ENCODE data around the gene SRPK3. TPM values are rescaled to one million over a fixed set of nuclear protein-coding genes. Genes with fewer than 3 reads are reported as not detected.

SRPK3 gene
- total RNA-seq, 1 donor from 2014 or later: not detected

DNA sequence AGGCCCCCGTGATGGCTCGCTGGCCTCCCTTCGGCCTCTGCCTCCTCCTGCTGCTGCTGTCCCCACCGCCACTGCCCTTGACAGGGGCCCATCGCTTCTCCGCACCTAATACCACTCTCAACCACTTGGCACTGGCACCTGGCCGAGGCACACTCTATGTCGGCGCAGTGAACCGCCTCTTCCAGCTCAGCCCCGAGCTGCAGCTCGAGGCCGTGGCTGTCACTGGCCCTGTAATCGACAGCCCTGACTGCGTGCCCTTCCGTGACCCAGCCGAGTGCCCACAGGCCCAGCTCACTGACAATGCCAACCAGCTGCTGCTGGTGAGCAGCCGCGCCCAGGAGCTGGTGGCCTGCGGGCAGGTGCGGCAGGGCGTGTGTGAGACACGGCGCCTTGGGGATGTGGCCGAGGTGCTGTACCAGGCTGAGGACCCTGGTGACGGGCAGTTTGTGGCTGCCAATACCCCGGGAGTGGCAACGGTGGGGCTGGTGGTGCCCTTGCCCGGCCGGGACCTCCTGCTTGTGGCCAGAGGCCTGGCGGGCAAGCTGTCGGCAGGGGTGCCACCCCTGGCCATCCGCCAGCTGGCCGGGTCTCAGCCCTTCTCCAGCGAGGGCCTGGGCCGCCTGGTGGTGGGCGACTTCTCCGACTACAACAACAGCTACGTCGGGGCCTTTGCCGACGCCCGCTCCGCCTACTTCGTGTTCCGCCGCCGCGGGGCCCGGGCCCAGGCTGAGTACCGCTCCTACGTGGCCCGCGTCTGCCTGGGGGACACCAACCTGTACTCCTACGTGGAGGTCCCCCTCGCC is 13.8 kb upstream of the SRPK3 start:
- H3K36me3 Mint-ChIP-seq (ENCODE audit: insufficient read depth): no peaks in the 10 kb centered on the region
- no peak overlapping the region for H3K4me3 Mint-ChIP-seq (ENCODE audit: low read depth)
- no peak for TF ChIP-seq CTCF (IDR thresholded peaks at IDR 0.05; ENCODE audit: unreplicated experiment)
- peaks cover 3% of the 10 kb centered on the region for H3K27me3 Mint-ChIP-seq
- H3K9me3 Mint-ChIP-seq (ENCODE audit: low read depth): no peaks in the 10 kb centered on the region
- no peak for DNase-seq (ENCODE audit: low spot score, unreplicated experiment)
- H3K27ac Mint-ChIP-seq: no peak overlapping the region
- peaks cover 2% of the 10 kb centered on the region for H3K4me1 Mint-ChIP-seq (ENCODE audit: low read depth)

DNA sequence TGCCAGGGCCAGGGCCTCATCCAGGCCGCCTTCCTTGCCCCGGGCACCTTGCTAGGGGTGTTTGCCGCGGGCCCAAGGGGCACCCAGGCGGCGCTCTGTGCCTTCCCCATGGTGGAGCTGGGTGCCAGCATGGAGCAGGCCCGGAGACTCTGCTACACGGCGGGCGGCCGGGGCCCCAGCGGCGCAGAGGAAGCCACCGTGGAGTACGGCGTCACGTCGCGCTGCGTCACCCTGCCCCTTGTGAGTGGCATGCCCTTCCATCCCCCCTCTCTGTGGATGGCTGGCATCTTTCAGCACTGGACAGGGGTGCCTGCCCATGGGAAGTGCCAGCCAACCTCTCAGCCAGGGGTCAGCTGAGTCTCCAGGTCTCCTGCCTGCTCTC is 13.2 kb upstream of the SRPK3 start:
- H3K4me1 Mint-ChIP-seq (ENCODE audit: low read depth): peaks cover 2% of the 10 kb centered on the region
- H3K27me3 Mint-ChIP-seq: peaks cover 3% of the 10 kb centered on the region
- no peaks in the 10 kb centered on the region for H3K9me3 Mint-ChIP-seq (ENCODE audit: low read depth)
- H3K36me3 Mint-ChIP-seq (ENCODE audit: insufficient read depth): no peaks in the 10 kb centered on the region
- TF ChIP-seq CTCF (IDR thresholded peaks at IDR 0.05; ENCODE audit: unreplicated experiment): no peak
- H3K4me3 Mint-ChIP-seq (ENCODE audit: low read depth): no peak overlapping the region
- H3K27ac Mint-ChIP-seq: no peak overlapping the region
- DNase-seq (ENCODE audit: low spot score, unreplicated experiment): no peak

GRCh38 chrX:153768311-153769157 is 12.3 kb upstream of the SRPK3 start:
- H3K4me3 Mint-ChIP-seq (ENCODE audit: low read depth): no peak overlapping the region

GRCh38 chrX:153769158-153769864 is 11.5 kb upstream of the SRPK3 start:
- H3K27ac Mint-ChIP-seq: no peak overlapping the region
- no peaks in the 10 kb centered on the region for H3K36me3 Mint-ChIP-seq (ENCODE audit: insufficient read depth)
- H3K4me3 Mint-ChIP-seq (ENCODE audit: low read depth): no peak overlapping the region
- no peak for TF ChIP-seq CTCF (IDR thresholded peaks at IDR 0.05; ENCODE audit: unreplicated experiment)
- DNase-seq (ENCODE audit: low spot score, unreplicated experiment): no peak
- peaks cover 2% of the 10 kb centered on the region for H3K4me1 Mint-ChIP-seq (ENCODE audit: low read depth)
- no peaks in the 10 kb centered on the region for H3K27me3 Mint-ChIP-seq
- H3K9me3 Mint-ChIP-seq (ENCODE audit: low read depth): no peaks in the 10 kb centered on the region

More at GRCh38 chrX:153768311-153769157, 12.3 kb upstream of the SRPK3 start:
- TF ChIP-seq CTCF (IDR thresholded peaks at IDR 0.05; ENCODE audit: unreplicated experiment): no peak
- DNase-seq (ENCODE audit: low spot score, unreplicated experiment): no peak
- Mint-ChIP-seq H3K4me1 (ENCODE audit: low read depth) (peaks cover 2% of the 10 kb centered on the region), H3K27ac (no peak overlapping the region), H3K36me3 (ENCODE audit: insufficient read depth) (no peaks in the 10 kb centered on the region), H3K9me3 (ENCODE audit: low read depth) (no peaks in the 10 kb centered on the region), H3K27me3 (peaks cover 3% of the 10 kb centered on the region)
